Peyer's patch (tissue), 4 donors: ENCODE measurements around the gene SBF2.
A peak's percentile ranks its signal among the peaks of the same experiment; 100 is the strongest.

Experiments used
- POLR2A ChIP-seq, 2 donors: fragments of 450-650 bp; IDR thresholded peaks; one replicate each; pipeline ENCODE4 v1.5.1; 2017; ENCODE audit warnings: antibody characterized with exemption in 2 of 2, mild to moderate bottlenecking in 2 of 2, moderate library complexity in 2 of 2
- TF ChIP-seq, protein P1 (sequence below), 6 experiments: fragments of 450-650 bp in 4 of 6; fragments of 200-600 bp in 2 of 6; sonication (generic) in 1 of 6; IDR thresholded peaks; one replicate each; pipeline ENCODE4 v1.5.1; 2017 to 2019; ENCODE audit warnings: antibody characterized with exemption in 6 of 6, mild to moderate bottlenecking in 3 of 6, moderate library complexity in 1 of 6

DNA sequence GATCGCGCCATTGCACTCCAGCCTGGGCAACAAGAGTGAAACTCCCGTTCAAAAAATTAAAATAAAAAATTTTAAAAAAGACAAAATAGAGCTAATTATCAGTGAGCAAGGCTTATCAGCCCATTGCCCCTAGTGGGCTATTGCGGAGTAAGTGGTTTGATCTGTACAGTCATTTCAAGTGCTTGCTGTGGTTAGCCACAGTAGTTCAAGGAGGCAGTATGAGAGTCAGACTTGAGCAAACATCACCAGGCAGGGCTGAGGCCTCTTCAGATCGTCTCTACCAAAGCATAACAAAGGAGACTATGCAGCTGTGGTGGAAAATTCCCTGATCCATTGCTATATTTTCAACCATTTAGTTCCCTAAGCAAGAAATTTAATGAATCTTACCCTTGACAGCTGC lies 4.3 kb upstream of the SBF2 start:
- TF ChIP-seq, protein P1, sequence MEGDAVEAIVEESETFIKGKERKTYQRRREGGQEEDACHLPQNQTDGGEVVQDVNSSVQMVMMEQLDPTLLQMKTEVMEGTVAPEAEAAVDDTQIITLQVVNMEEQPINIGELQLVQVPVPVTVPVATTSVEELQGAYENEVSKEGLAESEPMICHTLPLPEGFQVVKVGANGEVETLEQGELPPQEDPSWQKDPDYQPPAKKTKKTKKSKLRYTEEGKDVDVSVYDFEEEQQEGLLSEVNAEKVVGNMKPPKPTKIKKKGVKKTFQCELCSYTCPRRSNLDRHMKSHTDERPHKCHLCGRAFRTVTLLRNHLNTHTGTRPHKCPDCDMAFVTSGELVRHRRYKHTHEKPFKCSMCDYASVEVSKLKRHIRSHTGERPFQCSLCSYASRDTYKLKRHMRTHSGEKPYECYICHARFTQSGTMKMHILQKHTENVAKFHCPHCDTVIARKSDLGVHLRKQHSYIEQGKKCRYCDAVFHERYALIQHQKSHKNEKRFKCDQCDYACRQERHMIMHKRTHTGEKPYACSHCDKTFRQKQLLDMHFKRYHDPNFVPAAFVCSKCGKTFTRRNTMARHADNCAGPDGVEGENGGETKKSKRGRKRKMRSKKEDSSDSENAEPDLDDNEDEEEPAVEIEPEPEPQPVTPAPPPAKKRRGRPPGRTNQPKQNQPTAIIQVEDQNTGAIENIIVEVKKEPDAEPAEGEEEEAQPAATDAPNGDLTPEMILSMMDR (IDR thresholded peaks at IDR 0.05): peak in 1 of 6 experiments; percentile 12
- TF ChIP-seq POLR2A (IDR thresholded peaks at IDR 0.05): no peak
